B cell (primary cell): ENCODE measurements around the gene MYADML2. TPM values are rescaled to one million over a fixed set of nuclear protein-coding genes. Genes with fewer than 3 reads are reported as not detected.
A peak's percentile ranks its signal among the peaks of the same experiment; 100 is the strongest.

Source experiments
- ATAC-seq: fragments of 200-7000 bp; cut with Tn5 transposase; one replicate; pipeline ENCODE4 v1.10.0; 2021; ENCODE audit warnings: low read depth, mild to moderate bottlenecking, moderate number of reproducible peaks, moderate library complexity
- CTCF ChIA-PET: fragments of 350-600 bp; sonication (Branson Sonifier 250); formaldehyde crosslinking; loops from one replicate; lab custom pipeline; 2021; ENCODE audit warnings: antibody characterized with exemption, inconsistent platforms; lab: Charles Lee
- POLR2A ChIA-PET: fragments of 350-600 bp; sonication (Branson Sonifier 250); formaldehyde crosslinking; loops from one replicate; lab custom pipeline; 2021; ENCODE audit warnings: antibody characterized with exemption; lab: Charles Lee
- DNase-seq: peaks from one replicate; pipeline ENCODE4 v3.0.0; 2013
- H2AFZ ChIP-seq: 2 replicates; pipeline ENCODE4 v1.6.1; 2012; ENCODE audit warnings: mild to moderate bottlenecking, low read depth, low read length; ENCODE audit not compliant: insufficient read depth, poor library complexity, severe bottlenecking
- H3K27ac ChIP-seq, 2 donors: 1 replicate in 1 of 2; 2 replicates in 1 of 2; pipeline ENCODE4 v1.5.1; 2012 to 2013; ENCODE audit warnings: low read length in 2 of 2, mild to moderate bottlenecking in 2 of 2, moderate library complexity in 1 of 2
- H3K27me3 ChIP-seq, 4 experiments: fragments of 200-600 bp in 1 of 4; sonication (generic) in 1 of 4; replicated peaks in 1 of 4; 1 replicate in 2 of 4; 2 replicates in 2 of 4; pipeline versions ENCODE4 v1.6.1 to v1.7.0; 2013 to 2016; ENCODE audit warnings: low read length in 3 of 4, mild to moderate bottlenecking in 2 of 4, mixed read lengths in 1 of 4, moderate library complexity in 1 of 4; ENCODE audit not compliant: insufficient read depth in 4 of 4, control insufficient read depth in 3 of 4; ENCODE audit errors: control extremely low read depth in 1 of 4
- H3K36me3 ChIP-seq, 2 experiments: replicated peaks in 1 of 2; 1 replicate in 1 of 2; 2 replicates in 1 of 2; pipeline versions ENCODE4 v1.6.1 to v1.7.1; 2013; ENCODE audit warnings: low read length in 1 of 2; ENCODE audit not compliant: insufficient read depth in 2 of 2, control insufficient read depth in 1 of 2; ENCODE audit errors: control extremely low read depth in 1 of 2, extremely low read depth in 1 of 2
- H3K4me1 ChIP-seq, 2 donors: fragments of 200-600 bp in 1 of 2; sonication (generic) in 1 of 2; 1 replicate in 1 of 2; 2 replicates in 1 of 2; pipeline versions ENCODE4 v1.5.1 to v1.6.1; 2013 to 2017; ENCODE audit warnings: low read length in 2 of 2; ENCODE audit not compliant: control insufficient read depth in 2 of 2, insufficient read depth in 2 of 2
- H3K4me2 ChIP-seq: replicated peaks from 2 replicates; pipeline ENCODE3; 2012; ENCODE audit warnings: mild to moderate bottlenecking, low read depth, low read length; ENCODE audit not compliant: poor library complexity, severe bottlenecking
- H3K4me3 ChIP-seq, 5 experiments: fragments of 200-600 bp in 1 of 5; sonication (generic) in 1 of 5; 1 replicate in 3 of 5; 2 replicates in 2 of 5; pipeline versions ENCODE4 v1.5.1 to v1.7.0; 2011 to 2016; ENCODE audit warnings: low read length in 4 of 5, mild to moderate bottlenecking in 4 of 5, low read depth in 2 of 5, control low read depth in 1 of 5, moderate library complexity in 1 of 5; ENCODE audit not compliant: insufficient read depth in 1 of 5; ENCODE audit errors: control extremely low read depth in 1 of 5, extremely low read depth in 1 of 5
- H3K79me2 ChIP-seq: fragments of 200-600 bp; sonication (generic); one replicate; pipeline ENCODE4 v1.6.0; 2016; ENCODE audit warnings: low read length; ENCODE audit not compliant: control insufficient read depth, insufficient read depth
- H3K9ac ChIP-seq: fragments of 200-600 bp; sonication (generic); 2 replicates; pipeline ENCODE4 v1.6.1; 2017; ENCODE audit warnings: mild to moderate bottlenecking, low read length, moderate library complexity
- H3K9me3 ChIP-seq, 3 donors: one replicate each; pipeline versions ENCODE4 v1.6.1 to v1.7.1; 2013; ENCODE audit warnings: low read length in 2 of 3; ENCODE audit not compliant: control insufficient read depth in 2 of 3, insufficient read depth in 1 of 3; ENCODE audit errors: control extremely low read depth in 1 of 3
- H4K20me1 ChIP-seq: 2 replicates; pipeline ENCODE4 v1.6.0; 2012; ENCODE audit warnings: mild to moderate bottlenecking, low read length; ENCODE audit not compliant: insufficient read depth, control insufficient read depth, poor library complexity, severe bottlenecking
- H3K27ac Mint-ChIP-seq: one replicate; pipeline ENCODE4 v1.8.0; 2021; ENCODE audit warnings: mixed read lengths
- H3K27me3 Mint-ChIP-seq: one replicate; pipeline ENCODE4 v1.8.0; 2021; ENCODE audit warnings: mixed read lengths
- H3K4me1 Mint-ChIP-seq: one replicate; pipeline ENCODE4 v1.8.0; 2021; ENCODE audit warnings: mixed read lengths
- H3K4me3 Mint-ChIP-seq: one replicate; pipeline ENCODE4 v1.8.0; 2021; ENCODE audit warnings: mixed read lengths
- H3K9me3 Mint-ChIP-seq: one replicate; pipeline ENCODE4 v1.8.0; 2022; ENCODE audit warnings: mixed read lengths; ENCODE audit not compliant: insufficient read depth
- EZH2 ChIP-seq: IDR thresholded peaks from 2 replicates; pipeline ENCODE4 v1.6.1; 2012; ENCODE audit warnings: borderline replicate concordance, low read depth, mild to moderate bottlenecking, moderate library complexity, low read length; ENCODE audit not compliant: insufficient read depth, poor library complexity, severe bottlenecking
- WGBS: methylation state at CpG from one replicate; pipeline ENCODE4 v1.1.5; 2013; ENCODE audit warnings: missing lambda C conversion rate; ENCODE audit not compliant: insufficient coverage; 5-methylcytosine and 5-hydroxymethylcytosine counted together
- intact Hi-C: fragments of 100-400 bp; cut with micrococcal nuclease; formaldehyde crosslinking; loops from one replicate; pipeline ENCODE4 v1.10.0; 2022
- polyA plus RNA-seq: library from polyadenylated mRNA; depleted of rRNA; stranded (reverse); fragments of >200 nt; gene quantifications from 2 replicates; pipeline ENCODE4 v1.2.3, GENCODE V29; 2012
- total RNA-seq, 2 donors: library from RNA; stranded (reverse); fragments of 120-200 nt in 1 of 2; gene quantifications; 1 replicate in 1 of 2; 2 replicates in 1 of 2; pipeline versions ENCODE4 v1.2.3 to v1.2.4, GENCODE V29; 2013 to 2022
- TF ChIP-seq, protein P1 (sequence below): fragments of 200-600 bp; IDR thresholded peaks from one replicate; pipeline ENCODE4 v1.8.0; 2022; ENCODE audit warnings: antibody characterized with exemption, mild to moderate bottlenecking

MYADML2 gene
- total and polyA plus RNA-seq, 2 donors (not counting 1 experiment from before 2014, with no cell fraction given): not detected

DNA sequence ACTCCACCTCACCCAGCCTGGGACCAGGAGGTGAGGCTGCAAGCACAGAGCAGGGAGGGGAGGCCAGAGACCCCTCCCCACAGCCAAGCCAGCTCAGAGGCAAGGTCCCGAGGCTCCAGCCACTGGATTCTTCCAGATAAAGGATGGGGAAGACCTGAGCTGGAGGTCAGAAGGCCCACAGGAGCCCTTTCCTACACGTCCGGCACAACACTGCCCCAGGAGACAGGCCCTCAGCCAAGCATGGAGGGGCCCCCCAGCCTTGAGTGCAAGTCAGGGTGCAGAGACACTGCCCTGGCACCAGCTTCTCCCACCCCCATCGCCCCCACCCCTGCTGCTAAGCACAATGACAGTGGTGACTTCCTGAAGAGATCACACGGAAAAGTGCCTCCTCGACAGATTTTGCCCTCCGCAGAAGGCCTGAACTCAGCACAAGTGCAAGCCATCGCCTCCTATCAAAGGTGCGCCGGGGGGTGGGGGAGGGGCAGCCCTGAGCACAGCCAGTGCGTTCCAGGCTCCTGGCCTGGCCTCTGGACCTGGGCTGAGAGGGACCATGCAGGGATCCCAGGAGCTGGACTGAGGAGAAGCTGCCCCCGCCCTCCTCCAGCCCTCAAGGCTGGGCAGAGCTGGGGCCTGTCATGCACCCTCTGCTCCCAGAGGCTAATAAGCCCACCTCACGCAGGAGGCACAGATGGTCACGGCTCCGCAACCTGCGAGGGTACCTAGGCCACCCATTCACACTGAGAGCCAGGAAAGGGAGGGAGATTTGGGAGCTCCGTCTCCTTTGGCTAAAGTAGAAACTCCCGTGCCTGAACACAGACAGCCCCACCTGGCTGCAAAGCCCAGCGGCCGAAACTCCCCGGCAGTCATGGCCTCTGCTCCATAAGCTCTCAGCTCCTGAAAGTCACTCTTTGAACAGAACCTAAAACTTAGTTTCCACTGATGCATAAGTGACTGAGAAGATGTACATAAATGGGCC lies 22.2 kb downstream of the MYADML2 start:
- no peak overlapping the region for H3K9ac ChIP-seq
- H3K9me3 Mint-ChIP-seq: no peaks in the 10 kb centered on the region
- TF ChIP-seq, protein P1, sequence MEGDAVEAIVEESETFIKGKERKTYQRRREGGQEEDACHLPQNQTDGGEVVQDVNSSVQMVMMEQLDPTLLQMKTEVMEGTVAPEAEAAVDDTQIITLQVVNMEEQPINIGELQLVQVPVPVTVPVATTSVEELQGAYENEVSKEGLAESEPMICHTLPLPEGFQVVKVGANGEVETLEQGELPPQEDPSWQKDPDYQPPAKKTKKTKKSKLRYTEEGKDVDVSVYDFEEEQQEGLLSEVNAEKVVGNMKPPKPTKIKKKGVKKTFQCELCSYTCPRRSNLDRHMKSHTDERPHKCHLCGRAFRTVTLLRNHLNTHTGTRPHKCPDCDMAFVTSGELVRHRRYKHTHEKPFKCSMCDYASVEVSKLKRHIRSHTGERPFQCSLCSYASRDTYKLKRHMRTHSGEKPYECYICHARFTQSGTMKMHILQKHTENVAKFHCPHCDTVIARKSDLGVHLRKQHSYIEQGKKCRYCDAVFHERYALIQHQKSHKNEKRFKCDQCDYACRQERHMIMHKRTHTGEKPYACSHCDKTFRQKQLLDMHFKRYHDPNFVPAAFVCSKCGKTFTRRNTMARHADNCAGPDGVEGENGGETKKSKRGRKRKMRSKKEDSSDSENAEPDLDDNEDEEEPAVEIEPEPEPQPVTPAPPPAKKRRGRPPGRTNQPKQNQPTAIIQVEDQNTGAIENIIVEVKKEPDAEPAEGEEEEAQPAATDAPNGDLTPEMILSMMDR: no peak
- no peak for TF ChIP-seq EZH2

More for the DNA sequence above, 22.2 kb downstream of the MYADML2 start:
- H3K4me2 ChIP-seq: no peak overlapping the region
- CTCF ChIA-PET: interaction anchor here (0.7 to 1.2 kb wide), 2 partner anchors 35 to 567 kb away, joined by 3 to 7 read pairs; no protein-coding TSS in a partner anchor
- H3K4me3 Mint-ChIP-seq: no peak overlapping the region
- DNase-seq: no peak
- no peak overlapping the region for H3K27ac ChIP-seq
- 81% methylated on average over 20 of the region's 21 CpGs for WGBS
- H4K20me1 ChIP-seq: peaks cover 37% of the 10 kb centered on the region
- peaks cover 3% of the 10 kb centered on the region for H3K27me3 Mint-ChIP-seq
- intact Hi-C loops: loop anchor here (5.0 kb wide), 2 partner anchors 33 to 93 kb away; partner anchors contain the start of genes ALYREF, ANAPC11 and MCRIP1
- H3K4me1 Mint-ChIP-seq: peaks cover 26% of the 10 kb centered on the region
- H3K4me1 ChIP-seq: peaks cover 26 to 35% of the 10 kb centered on the region in 2 donors
- peaks cover 0 to 4% of the 10 kb centered on the region in 2 experiments for H3K36me3 ChIP-seq
- POLR2A ChIA-PET: no interaction called here
- no peaks in the 10 kb centered on the region for H3K9me3 ChIP-seq
- H3K27me3 ChIP-seq: peaks cover 0 to 18% (median 9%) of the 10 kb centered on the region in 4 experiments
- no peak overlapping the region for H2AFZ ChIP-seq
- H3K27ac Mint-ChIP-seq: peak overlapping the region; percentile 7
- H3K4me3 ChIP-seq: no peak overlapping the region
- ATAC-seq: no peak
- peaks cover 52% of the 10 kb centered on the region for H3K79me2 ChIP-seq
